A673 (cell line): Measurements from ENCODE around the gene CCDC9B. TPM values are rescaled to one million over a fixed set of nuclear protein-coding genes. Genes with fewer than 3 reads are reported as not detected.

Source experiments
- BruUV-seq: library from RNA; stranded (reverse); fragments of 400-500 nt; replicated peaks from 2 replicates; lab custom pipeline; 2021; lab: Mats Ljungman, UMichigan
- CTCF ChIA-PET: fragments of 300-600 bp; sonication (Branson Sonifier 250); formaldehyde crosslinking; loops from one replicate; lab custom pipeline; 2022; ENCODE audit warnings: antibody characterized with exemption; lab: Charles Lee
- POLR2A ChIA-PET: fragments of 300-600 bp; sonication (Branson Sonifier 250); formaldehyde crosslinking; loops from one replicate; lab custom pipeline; 2022; ENCODE audit warnings: antibody characterized with exemption; ENCODE audit not compliant: low non-redundant PET; lab: Charles Lee
- DNase-seq: peaks from one replicate; pipeline ENCODE4 v3.0.0-alpha.2; 2015; ENCODE audit warnings: low spot score
- H3K27ac ChIP-seq: fragments of 200-600 bp; sonication (generic); 2 replicates; pipeline ENCODE4 v1.5.1; 2016; ENCODE audit warnings: mixed run types, low read depth, mild to moderate bottlenecking, mixed read lengths, antibody characterized with exemption, low read length; ENCODE audit not compliant: poor library complexity, severe bottlenecking
- H3K27me3 ChIP-seq: fragments of 200-600 bp; sonication (generic); replicated peaks from 2 replicates; pipeline ENCODE4 v1.6.1; 2017; ENCODE audit warnings: mixed run types, low read depth, mild to moderate bottlenecking, mixed read lengths, antibody characterized with exemption, low read length; ENCODE audit not compliant: insufficient read depth, poor library complexity
- H3K36me3 ChIP-seq: fragments of 200-600 bp; sonication (generic); 2 replicates; pipeline ENCODE4 v1.6.1; 2016; ENCODE audit warnings: mixed run types, mild to moderate bottlenecking, mixed read lengths, antibody characterized with exemption, low read length; ENCODE audit not compliant: insufficient read depth, poor library complexity, severe bottlenecking
- H3K4me1 ChIP-seq: fragments of 200-600 bp; sonication (generic); 2 replicates; pipeline ENCODE4 v1.6.1; 2017; ENCODE audit warnings: mixed run types, mild to moderate bottlenecking, mixed read lengths, antibody characterized with exemption, low read length; ENCODE audit not compliant: insufficient read depth, poor library complexity, severe bottlenecking
- H3K4me3 ChIP-seq: fragments of 200-600 bp; sonication (generic); 2 replicates; pipeline ENCODE4 v1.5.1; 2016; ENCODE audit warnings: low read depth, mixed run types, mild to moderate bottlenecking, mixed read lengths, low read length; ENCODE audit not compliant: poor library complexity, severe bottlenecking
- H3K9me3 ChIP-seq: fragments of 200-600 bp; sonication (generic); 2 replicates; pipeline ENCODE4 v1.6.1; 2016; ENCODE audit warnings: mixed run types, low read depth, mild to moderate bottlenecking, mixed read lengths, antibody characterized with exemption, low read length; ENCODE audit not compliant: poor library complexity, severe bottlenecking
- CTCF ChIP-seq: fragments of 300-800, 200-600 bp; sonication (generic); conservative IDR thresholded peaks from 2 replicates; pipeline ENCODE4 v1.5.1; 2017; ENCODE audit warnings: low read depth, mild to moderate bottlenecking, antibody characterized with exemption, low read length, moderate library complexity, mixed read lengths
- EZH2 ChIP-seq: fragments of 200-600 bp; sonication (generic); IDR thresholded peaks from 2 replicates; pipeline ENCODE4 v1.6.1; 2017; ENCODE audit warnings: borderline replicate concordance, low read depth, mild to moderate bottlenecking, mixed read lengths, antibody characterized with exemption, low read length; ENCODE audit not compliant: poor library complexity, severe bottlenecking
- intact Hi-C: fragments of 100-400 bp; cut with micrococcal nuclease; formaldehyde crosslinking; loops from one replicate; pipeline ENCODE4 v1.10.0; 2022; ENCODE audit not compliant: unreplicated experiment
- total RNA-seq: library from RNA; stranded (reverse); gene quantifications from 2 replicates; pipeline ENCODE4 v1.2.3, GENCODE V29; 2021

CCDC9B gene
- total RNA-seq, 1 experiment from 2014 or later: 8.6 TPM

GRCh38 chr15:40310993-40311392 lies 29.7 kb downstream of the CCDC9B start:
- TF ChIP-seq EZH2: no peak
- no peak for TF ChIP-seq CTCF
- DNase-seq: no peak
- no peaks in the 10 kb centered on the region for H3K9me3 ChIP-seq
- no peaks in the 10 kb centered on the region for H3K36me3 ChIP-seq
- H3K4me1 ChIP-seq: peaks cover 11% of the 10 kb centered on the region
- H3K27ac ChIP-seq: no peak overlapping the region
- H3K4me3 ChIP-seq: no peak overlapping the region
- POLR2A ChIA-PET: no interaction called here
- intact Hi-C loops: loop anchor here (1.0 kb wide), 1 partner anchor 32 kb away; no protein-coding TSS in a partner anchor
- no peaks in the 10 kb centered on the region for H3K27me3 ChIP-seq
- CTCF ChIA-PET: no interaction called here
- no TSS peak for BruUV-seq

GRCh38 chr15:40310001-40310959 lies 30.5 kb downstream of the CCDC9B start:
- H3K27me3 ChIP-seq: no peaks in the 10 kb centered on the region
- ChIA-PET POLR2A (interaction anchor here (0.7 kb wide), 1 partner anchor 25 kb away, joined by 3 read pairs; no protein-coding TSS in a partner anchor), CTCF (interaction anchor here (0.6 to 1.3 kb wide), 5 partner anchors 11 to 275 kb away, joined by 3 to 9 read pairs (median 4); no protein-coding TSS in a partner anchor)
- no peaks in the 10 kb centered on the region for H3K36me3 ChIP-seq
- no peaks in the 10 kb centered on the region for H3K9me3 ChIP-seq
- DNase-seq: peak; percentile 64
- no peak overlapping the region for H3K4me3 ChIP-seq
- BruUV-seq: no TSS peak
- H3K4me1 ChIP-seq: peaks cover 11% of the 10 kb centered on the region
- intact Hi-C loops: loop anchor here (1.0 kb wide), 1 partner anchor 31 kb away; no protein-coding TSS in a partner anchor
- TF ChIP-seq CTCF (peak; percentile 76), EZH2 (no peak)
- no peak overlapping the region for H3K27ac ChIP-seq

GRCh38 chr15:40309344-40309862 lies 31.3 kb downstream of the CCDC9B start:
- Histone ChIP-seq H3K27me3 (no peaks in the 10 kb centered on the region), H3K4me3 (no peak overlapping the region), H3K9me3 (no peaks in the 10 kb centered on the region), H3K4me1 (peaks cover 11% of the 10 kb centered on the region), H3K36me3 (no peaks in the 10 kb centered on the region), H3K27ac (no peak overlapping the region)
- TF ChIP-seq EZH2: no peak
- TF ChIP-seq CTCF: no peak
- CTCF ChIA-PET: interaction anchor here (0.6 to 1.3 kb wide), 5 partner anchors 12 to 274 kb away, joined by 3 to 9 read pairs (median 4); no protein-coding TSS in a partner anchor
- BruUV-seq: no TSS peak
- intact Hi-C loops: no loop called here
- POLR2A ChIA-PET: no interaction called here
- no peak for DNase-seq
